Measurements from ENCODE around the gene ADAMTS14. TPM values are rescaled to one million over a fixed set of nuclear protein-coding genes. Genes with fewer than 3 reads are reported as not detected.

ADAMTS14 gene
- total RNA-seq, 1 donor from 2014 or later = 0.33 TPM

- Mint-ChIP-seq H3K4me1 (no peaks in the 10 kb centered on the region), H3K27me3 (no peaks in the 10 kb centered on the region), H3K9me3 (peaks cover 17% of the 10 kb centered on the region), H3K4me3 (no peak overlapping the region), H3K27ac (no peak overlapping the region), H3K36me3 (ENCODE audit: low read depth) (peaks cover 4% of the 10 kb centered on the region)
- DNase-seq = no peak
- intact Hi-C loops (cut with micrococcal nuclease) = no loop called here
Measured at GRCh38 chr10:70649526-70649925, 22.8 kb upstream of the ADAMTS14 start.

DNA sequence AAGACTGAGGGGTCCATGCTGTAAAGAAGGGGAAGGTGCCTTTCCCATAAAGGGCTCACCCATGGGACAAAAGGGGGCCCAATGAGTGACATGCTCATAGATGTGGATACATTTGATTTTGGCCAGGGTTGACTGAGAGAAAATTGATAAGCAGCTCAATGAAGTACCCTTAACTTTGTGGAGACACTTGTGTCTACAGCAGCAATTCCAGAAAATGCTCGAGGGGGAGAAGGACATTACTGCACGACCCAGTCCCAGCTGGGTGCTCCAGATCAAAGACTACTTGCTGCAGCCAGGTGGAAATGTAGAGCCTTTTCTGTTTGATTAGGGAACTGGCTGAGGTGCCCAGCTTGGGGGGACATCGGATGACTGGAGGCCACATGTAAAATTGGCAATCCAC, 22.2 kb upstream of the ADAMTS14 start:
- Mint-ChIP-seq H3K4me1 (no peaks in the 10 kb centered on the region), H3K36me3 (ENCODE audit: low read depth) (peaks cover 4% of the 10 kb centered on the region), H3K4me3 (no peak overlapping the region)

GRCh38 chr10:70650718-70651117, 21.6 kb upstream of the ADAMTS14 start:
- H3K9me3 Mint-ChIP-seq = peaks cover 17% of the 10 kb centered on the region
- peaks cover 1% of the 10 kb centered on the region for H3K4me1 Mint-ChIP-seq
- H3K4me3 Mint-ChIP-seq = no peak overlapping the region
- intact Hi-C loops (cut with micrococcal nuclease) = no loop called here
- DNase-seq = no peak
- peaks cover 4% of the 10 kb centered on the region for H3K36me3 Mint-ChIP-seq (ENCODE audit: low read depth)
- no peak overlapping the region for H3K27ac Mint-ChIP-seq
- no peaks in the 10 kb centered on the region for H3K27me3 Mint-ChIP-seq

More for the DNA sequence above, 22.2 kb upstream of the ADAMTS14 start:
- no peaks in the 10 kb centered on the region for H3K27me3 Mint-ChIP-seq
- no peak for DNase-seq
- peaks cover 17% of the 10 kb centered on the region for H3K9me3 Mint-ChIP-seq
- intact Hi-C loops (cut with micrococcal nuclease) = no loop called here
- H3K27ac Mint-ChIP-seq = no peak overlapping the region

DNA sequence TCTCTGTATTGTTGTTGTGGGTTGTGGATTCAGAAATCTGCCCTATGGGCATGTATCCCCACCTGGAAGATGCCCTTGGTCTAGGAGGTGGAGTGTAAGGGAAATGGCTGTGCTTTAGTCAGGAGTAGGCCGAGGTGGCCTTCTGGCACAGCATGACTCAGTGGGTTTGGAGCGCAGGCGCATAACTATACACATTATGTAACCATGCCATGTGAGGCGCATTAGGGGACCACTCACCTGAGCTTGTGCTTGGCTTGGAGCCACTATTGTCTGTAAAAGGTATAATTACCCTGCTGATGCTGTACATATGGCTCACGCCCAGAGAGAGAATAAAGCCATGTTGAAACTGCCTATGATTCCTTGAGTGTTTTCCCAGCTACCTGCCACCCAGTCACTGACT, 20.6 kb upstream of the ADAMTS14 start:
- Mint-ChIP-seq H3K4me1 (peaks cover 10% of the 10 kb centered on the region), H3K36me3 (ENCODE audit: low read depth) (peaks cover 4% of the 10 kb centered on the region), H3K27ac (no peak overlapping the region), H3K9me3 (peaks cover 17% of the 10 kb centered on the region), H3K4me3 (no peak overlapping the region), H3K27me3 (no peaks in the 10 kb centered on the region)
- DNase-seq = no peak
- intact Hi-C loops (cut with micrococcal nuclease) = no loop called here

DNA sequence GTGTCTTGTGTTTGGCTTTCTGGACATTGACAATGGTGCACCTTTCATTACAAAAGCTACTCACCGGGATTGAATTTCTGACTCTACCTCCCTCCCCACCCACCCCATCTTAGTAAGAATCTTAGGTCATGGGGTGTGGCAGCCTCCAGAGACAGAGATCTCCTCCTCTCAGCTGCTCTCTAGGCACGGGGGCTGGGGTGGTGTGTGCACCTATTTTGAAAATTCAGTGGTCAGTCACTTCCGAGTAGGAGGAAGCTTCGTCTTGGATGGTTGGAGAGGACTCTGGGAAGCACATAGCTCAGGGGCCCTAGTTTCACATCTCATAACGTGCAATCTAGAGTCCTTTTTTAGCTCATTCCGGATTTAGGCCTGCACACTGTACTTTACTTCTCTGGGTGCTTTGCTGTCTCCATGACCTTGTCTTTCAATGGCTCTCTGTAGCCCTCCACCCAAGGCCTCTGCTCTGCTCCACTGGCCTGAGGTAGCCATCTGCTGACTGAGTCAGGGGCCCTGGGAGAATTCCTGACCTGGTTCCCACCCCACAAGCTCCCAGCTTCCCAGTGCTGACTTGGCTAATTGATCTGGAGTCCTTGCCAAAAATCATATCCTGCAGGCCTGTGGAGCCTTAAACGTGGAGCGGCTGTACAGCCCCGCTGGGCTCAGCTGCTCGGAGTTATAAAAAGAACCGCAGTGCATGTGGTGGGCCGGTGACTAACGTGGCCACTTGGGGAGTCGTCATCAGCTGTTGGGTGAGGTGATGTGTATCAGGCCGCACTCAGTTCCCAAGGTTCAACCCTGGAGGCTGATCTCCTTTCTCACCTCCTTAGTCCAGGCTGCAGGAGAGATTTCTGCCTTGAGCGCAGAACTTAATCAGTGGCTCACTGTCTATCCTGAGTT, 19.3 kb upstream of the ADAMTS14 start:
- Mint-ChIP-seq H3K9me3 (peaks cover 17% of the 10 kb centered on the region), H3K27ac (no peak overlapping the region), H3K27me3 (no peaks in the 10 kb centered on the region), H3K4me3 (no peak overlapping the region), H3K4me1 (peaks cover 18% of the 10 kb centered on the region), H3K36me3 (ENCODE audit: low read depth) (peaks cover 4% of the 10 kb centered on the region)
- intact Hi-C loops (cut with micrococcal nuclease) = no loop called here
- no peak for DNase-seq

DNA sequence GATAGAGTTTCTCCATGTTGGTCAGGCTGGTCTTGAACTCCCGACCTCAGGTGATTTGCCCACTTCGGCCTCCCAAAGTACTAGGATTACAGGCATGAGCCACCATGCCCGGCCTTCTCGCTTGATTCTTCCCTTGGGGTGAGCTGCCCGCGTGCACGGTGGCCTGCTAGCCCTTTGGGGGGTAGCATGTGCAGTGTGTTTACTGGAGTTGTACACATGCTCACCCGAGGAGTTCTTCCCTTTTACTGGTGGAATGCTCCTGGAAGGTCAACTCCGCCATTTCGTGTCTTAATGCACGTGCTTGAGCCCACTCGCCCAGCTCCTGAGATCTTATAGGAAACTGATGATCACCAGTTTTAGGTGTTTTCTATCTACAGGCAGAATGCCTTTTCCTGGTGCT, 17.0 kb upstream of the ADAMTS14 start:
- peaks cover 3% of the 10 kb centered on the region for H3K36me3 Mint-ChIP-seq (ENCODE audit: low read depth)
- intact Hi-C loops (cut with micrococcal nuclease) = no loop called here
- no peak overlapping the region for H3K27ac Mint-ChIP-seq
- H3K27me3 Mint-ChIP-seq = peaks cover 7% of the 10 kb centered on the region
- DNase-seq = no peak
- H3K4me3 Mint-ChIP-seq = no peak overlapping the region
- peaks cover 18% of the 10 kb centered on the region for H3K4me1 Mint-ChIP-seq
- peaks cover 18% of the 10 kb centered on the region for H3K9me3 Mint-ChIP-seq

GRCh38 chr10:70656489-70656888, 15.8 kb upstream of the ADAMTS14 start:
- intact Hi-C loops (cut with micrococcal nuclease) = loop anchor here (1.0 kb wide), 2 partner anchors 38 to 78 kb away; no protein-coding TSS in a partner anchor
- Mint-ChIP-seq H3K4me1 (peaks cover 18% of the 10 kb centered on the region), H3K9me3 (peaks cover 12% of the 10 kb centered on the region), H3K27me3 (peaks cover 14% of the 10 kb centered on the region), H3K4me3 (peak overlapping the region; percentile 55), H3K36me3 (ENCODE audit: low read depth) (peaks cover 3% of the 10 kb centered on the region), H3K27ac (peak overlapping the region; percentile 77)
- peak; percentile 76 for DNase-seq

DNA sequence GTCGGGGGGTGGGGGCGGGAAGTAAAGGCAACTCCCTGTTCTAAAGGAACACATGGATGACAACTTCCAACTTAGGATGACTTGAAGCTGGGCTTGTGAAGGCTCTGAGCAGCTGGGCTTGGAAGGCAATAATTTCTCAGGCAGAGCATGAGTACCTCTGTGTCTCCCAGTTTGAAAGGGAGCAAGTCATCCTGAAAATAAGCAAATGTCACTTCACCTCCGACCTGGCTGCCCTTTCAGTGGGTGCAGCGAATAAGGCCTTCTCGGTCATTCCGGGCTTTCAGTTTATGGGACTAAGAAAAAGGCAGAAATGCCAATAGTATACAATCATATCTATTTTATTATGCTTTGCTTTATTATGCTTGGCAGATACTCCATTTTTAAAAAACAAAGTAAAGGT, 15.3 kb upstream of the ADAMTS14 start:
- peaks cover 18% of the 10 kb centered on the region for H3K4me1 Mint-ChIP-seq
- peak overlapping the region; percentile 77 for H3K27ac Mint-ChIP-seq
- intact Hi-C loops (cut with micrococcal nuclease) = no loop called here
- H3K9me3 Mint-ChIP-seq = peaks cover 8% of the 10 kb centered on the region
- DNase-seq = no peak
- no peaks in the 10 kb centered on the region for H3K36me3 Mint-ChIP-seq (ENCODE audit: low read depth)
- peak overlapping the region; percentile 55 for H3K4me3 Mint-ChIP-seq
- H3K27me3 Mint-ChIP-seq = peaks cover 18% of the 10 kb centered on the region

- Mint-ChIP-seq H3K27me3 (peaks cover 25% of the 10 kb centered on the region), H3K4me3 (no peak overlapping the region), H3K4me1 (peaks cover 18% of the 10 kb centered on the region), H3K36me3 (ENCODE audit: low read depth) (no peaks in the 10 kb centered on the region), H3K9me3 (peaks cover 5% of the 10 kb centered on the region), H3K27ac (no peak overlapping the region)
- DNase-seq = no peak
- intact Hi-C loops (cut with micrococcal nuclease) = no loop called here
Measured at GRCh38 chr10:70658582-70659136, 13.6 kb upstream of the ADAMTS14 start.

GRCh38 chr10:70659306-70659705, 13.0 kb upstream of the ADAMTS14 start:
- Mint-ChIP-seq H3K27ac (no peak overlapping the region), H3K9me3 (peaks cover 4% of the 10 kb centered on the region), H3K4me3 (no peak overlapping the region), H3K27me3 (peaks cover 25% of the 10 kb centered on the region), H3K36me3 (ENCODE audit: low read depth) (no peaks in the 10 kb centered on the region), H3K4me1 (peaks cover 18% of the 10 kb centered on the region)
- no peak for DNase-seq
- intact Hi-C loops (cut with micrococcal nuclease) = no loop called here

DNA sequence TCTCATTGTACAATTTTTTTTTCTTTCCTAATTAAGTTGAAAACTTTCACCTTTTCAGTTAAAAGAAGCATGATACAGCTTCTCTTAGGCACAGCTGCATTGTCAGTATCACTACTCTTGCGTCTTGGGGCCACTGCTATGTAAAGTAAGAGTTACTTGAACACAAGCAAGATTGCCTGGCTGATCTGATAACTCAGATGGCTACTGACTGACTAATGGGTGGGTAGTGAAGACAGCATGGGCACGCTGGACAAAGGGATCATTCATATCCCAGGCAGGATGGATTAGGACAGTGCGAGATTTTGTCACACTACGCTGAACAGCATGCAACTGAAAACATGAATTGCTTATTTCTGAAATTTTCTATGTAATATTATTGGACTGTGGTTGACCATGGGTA, 11.6 kb upstream of the ADAMTS14 start:
- Mint-ChIP-seq H3K27ac (no peak overlapping the region), H3K27me3 (peaks cover 25% of the 10 kb centered on the region), H3K36me3 (ENCODE audit: low read depth) (no peaks in the 10 kb centered on the region), H3K4me3 (no peak overlapping the region), H3K4me1 (peaks cover 17% of the 10 kb centered on the region), H3K9me3 (peaks cover 4% of the 10 kb centered on the region)
- DNase-seq = no peak
- intact Hi-C loops (cut with micrococcal nuclease) = no loop called here

GRCh38 chr10:70661623-70662361, 10.5 kb upstream of the ADAMTS14 start:
- H3K36me3 Mint-ChIP-seq (ENCODE audit: low read depth) = no peaks in the 10 kb centered on the region
- no peak overlapping the region for H3K27ac Mint-ChIP-seq
- H3K4me1 Mint-ChIP-seq = peaks cover 7% of the 10 kb centered on the region
- peaks cover 4% of the 10 kb centered on the region for H3K9me3 Mint-ChIP-seq
- no peak for DNase-seq
- H3K27me3 Mint-ChIP-seq = peaks cover 25% of the 10 kb centered on the region
- no peak overlapping the region for H3K4me3 Mint-ChIP-seq
- intact Hi-C loops (cut with micrococcal nuclease) = no loop called here

DNA sequence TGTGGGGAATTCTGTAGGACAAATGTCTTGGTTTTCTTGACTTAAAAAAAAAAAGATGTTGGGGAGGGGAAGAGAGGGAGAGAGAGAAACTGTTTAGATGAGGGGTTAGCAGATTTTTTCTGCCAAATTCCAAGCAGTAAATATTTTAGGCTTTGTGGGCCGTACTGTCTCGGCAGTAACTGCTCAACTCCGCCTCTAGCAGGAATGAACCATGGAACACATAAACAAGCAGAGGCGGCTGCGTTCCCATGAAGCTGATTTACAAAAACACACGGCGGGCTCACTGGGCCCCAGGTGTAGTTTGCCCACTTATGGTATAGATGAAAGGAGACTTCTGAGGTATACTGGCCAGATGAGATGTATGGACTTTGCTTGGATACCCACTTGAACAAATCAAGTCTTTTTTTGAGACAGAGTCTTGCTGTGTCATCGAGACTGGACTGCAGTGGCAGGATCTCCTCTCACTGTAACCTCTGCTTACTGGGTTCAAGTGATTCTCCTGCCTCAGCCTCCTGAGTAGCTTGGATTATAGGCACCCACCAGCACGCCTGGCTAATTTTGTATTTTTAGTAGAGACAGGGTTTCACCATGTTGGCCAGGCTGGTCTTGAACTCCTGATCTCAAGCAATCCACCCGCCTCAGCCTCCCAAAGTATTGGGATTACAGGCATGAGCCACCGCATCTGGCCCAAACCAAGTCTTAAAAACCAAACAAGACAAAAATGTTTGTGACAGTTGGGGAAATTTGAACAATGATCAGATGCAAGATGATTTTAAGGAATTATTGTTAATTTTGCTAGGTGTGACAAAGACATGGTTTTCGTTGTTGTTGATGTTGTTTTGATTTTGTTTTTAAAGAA, 9.7 kb upstream of the ADAMTS14 start:
- H3K4me1 Mint-ChIP-seq = peaks cover 2% of the 10 kb centered on the region
- DNase-seq = no peak
- intact Hi-C loops (cut with micrococcal nuclease) = no loop called here
- H3K27me3 Mint-ChIP-seq = peaks cover 25% of the 10 kb centered on the region
- H3K36me3 Mint-ChIP-seq (ENCODE audit: low read depth) = no peaks in the 10 kb centered on the region
- H3K9me3 Mint-ChIP-seq = peaks cover 4% of the 10 kb centered on the region
- no peak overlapping the region for H3K4me3 Mint-ChIP-seq
- no peak overlapping the region for H3K27ac Mint-ChIP-seq
